ENCODE results near the gene TMED10.
"Not testable (repeated sequence)": the region's sequence is repeated elsewhere in the genome, so short reads cannot be mapped to it uniquely, and the experiment has no call there.

Gene TMED10

DNA sequence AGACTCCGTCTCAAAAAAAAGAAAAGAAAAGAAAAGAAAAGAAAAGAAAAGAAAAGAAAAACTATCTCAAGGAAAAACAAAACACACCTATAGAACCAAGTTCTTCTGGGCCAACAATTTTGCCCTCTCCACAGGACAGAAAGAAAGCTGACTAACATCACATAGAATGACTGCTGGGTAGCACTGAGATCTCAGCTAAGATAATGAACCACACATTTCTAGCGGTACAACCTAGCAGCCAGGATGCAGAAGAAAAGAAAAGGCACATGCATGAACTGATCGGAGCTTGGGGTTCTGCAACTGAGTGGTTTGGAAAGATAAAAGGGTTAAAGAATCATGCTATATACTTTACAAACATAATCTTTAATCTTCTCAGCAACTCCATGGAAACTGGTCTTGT, 19.5 kb downstream of the TMED10 start:
- DNase-seq: no peak

DNA sequence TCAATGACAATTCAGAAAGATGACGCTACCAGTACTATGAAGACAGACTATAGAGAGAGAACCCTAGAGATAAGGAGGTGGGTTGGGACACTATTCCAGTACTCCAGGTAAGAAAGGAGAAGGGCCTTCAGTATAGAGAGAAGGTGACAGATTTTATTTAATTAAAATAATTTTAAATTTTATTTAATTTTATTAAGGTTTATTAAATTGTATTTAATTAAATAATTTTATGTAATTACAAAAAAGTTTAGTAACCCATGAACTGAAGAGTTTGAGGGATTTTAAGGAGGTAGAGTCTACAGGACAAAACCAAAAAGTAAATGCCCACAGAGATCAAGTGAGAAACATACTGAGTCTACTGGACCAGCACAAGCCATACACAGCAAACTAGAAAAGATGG, 20.3 kb downstream of the TMED10 start:
- no peak for DNase-seq

DNA sequence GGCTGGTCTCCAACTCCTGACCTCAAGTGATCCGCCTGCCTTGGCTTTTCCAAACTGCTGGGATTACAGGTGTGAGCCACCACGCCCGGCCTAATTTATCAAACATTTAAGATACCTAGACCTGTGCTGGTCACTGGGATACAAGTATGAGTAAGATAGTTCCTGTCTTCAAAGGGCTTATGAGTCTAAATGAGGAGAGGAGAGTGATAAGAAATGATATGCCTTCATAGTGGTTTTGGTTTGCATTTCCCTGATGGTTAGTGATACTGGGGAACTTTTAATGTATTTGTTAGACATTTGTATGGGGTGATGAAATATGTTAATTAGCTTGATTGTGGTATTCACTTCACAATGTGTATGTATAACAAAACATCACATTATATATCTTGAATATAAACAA, 21.2 kb downstream of the TMED10 start:
- no peak for DNase-seq

DNA sequence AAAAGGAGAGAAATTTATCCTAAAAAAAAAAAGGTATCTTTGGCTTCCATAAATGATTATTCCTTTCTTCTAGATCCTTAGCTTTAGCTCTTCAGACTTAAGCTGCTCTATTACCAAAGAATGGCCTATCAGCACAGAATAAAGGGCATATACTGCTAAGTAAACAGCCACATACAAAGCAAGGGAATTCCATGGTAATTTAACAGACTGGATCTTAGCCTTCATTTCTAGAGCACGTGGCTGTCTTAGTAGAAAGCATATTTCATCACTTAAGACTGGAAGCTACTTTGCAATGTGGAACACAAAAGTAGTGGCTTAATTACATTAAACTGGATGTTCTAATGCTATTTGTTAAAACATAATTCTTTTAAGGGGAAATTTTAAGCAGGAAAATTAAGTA, 23.1 kb downstream of the TMED10 start:
- DNase-seq: no peak

DNA sequence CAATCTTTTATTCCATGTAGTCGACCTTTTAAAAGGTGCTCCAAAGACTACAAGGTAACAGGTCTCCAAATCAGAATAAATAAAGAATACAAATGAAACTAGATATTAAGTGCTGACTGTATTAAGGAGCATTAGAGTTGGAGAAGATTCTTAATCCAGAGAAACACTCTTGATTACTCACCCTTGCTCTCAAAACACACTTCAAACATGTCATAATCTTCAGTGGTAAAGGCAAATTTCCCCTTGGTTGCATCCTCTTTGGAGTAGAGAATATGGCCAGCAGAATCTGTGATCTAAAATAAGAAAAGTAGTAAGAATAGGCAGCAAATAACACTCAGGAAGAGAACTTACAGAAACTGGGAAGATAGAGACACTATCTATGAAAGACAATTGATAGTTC, 24.6 kb downstream of the TMED10 start:
- no peak for DNase-seq

DNA sequence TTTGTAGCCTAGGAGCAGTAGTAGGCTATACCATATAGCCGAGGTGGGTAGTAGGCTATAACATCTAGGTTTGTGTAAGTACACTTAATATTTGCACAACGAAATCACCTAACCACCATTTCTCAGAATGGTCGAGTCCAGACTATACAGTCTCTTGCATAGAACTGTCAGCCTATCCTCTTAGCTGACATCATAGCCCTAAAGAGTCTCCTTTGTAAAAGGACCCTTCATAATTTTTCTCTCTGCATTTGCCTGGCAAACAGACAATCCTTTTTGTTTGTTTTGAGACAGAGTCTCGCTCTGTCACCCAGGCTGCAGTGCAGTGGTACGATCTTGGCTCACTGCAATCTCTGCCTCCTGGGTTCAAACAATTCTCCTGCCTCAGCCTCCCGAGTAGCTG, 25.8 kb downstream of the TMED10 start:
- DNase-seq: not testable (repeated sequence)

DNA sequence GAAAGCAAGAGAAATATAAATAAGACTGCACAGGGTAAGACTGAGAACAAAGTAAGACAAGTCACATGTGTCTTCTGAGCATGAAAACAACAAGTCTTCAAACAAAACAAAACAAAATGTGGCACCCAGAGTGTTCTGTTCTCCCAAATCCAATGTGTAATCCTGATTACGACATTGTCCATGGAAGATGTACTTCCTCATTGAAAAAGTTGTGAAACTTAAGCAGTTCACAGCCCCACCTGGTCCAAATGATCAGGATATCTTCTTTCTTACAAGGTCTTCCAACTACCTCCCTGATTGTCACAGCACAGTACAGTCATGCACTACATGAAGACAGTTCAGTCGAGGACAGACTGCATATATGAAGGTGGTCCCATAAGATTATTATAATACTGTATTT, 26.3 kb downstream of the TMED10 start:
- no peak for DNase-seq

DNA sequence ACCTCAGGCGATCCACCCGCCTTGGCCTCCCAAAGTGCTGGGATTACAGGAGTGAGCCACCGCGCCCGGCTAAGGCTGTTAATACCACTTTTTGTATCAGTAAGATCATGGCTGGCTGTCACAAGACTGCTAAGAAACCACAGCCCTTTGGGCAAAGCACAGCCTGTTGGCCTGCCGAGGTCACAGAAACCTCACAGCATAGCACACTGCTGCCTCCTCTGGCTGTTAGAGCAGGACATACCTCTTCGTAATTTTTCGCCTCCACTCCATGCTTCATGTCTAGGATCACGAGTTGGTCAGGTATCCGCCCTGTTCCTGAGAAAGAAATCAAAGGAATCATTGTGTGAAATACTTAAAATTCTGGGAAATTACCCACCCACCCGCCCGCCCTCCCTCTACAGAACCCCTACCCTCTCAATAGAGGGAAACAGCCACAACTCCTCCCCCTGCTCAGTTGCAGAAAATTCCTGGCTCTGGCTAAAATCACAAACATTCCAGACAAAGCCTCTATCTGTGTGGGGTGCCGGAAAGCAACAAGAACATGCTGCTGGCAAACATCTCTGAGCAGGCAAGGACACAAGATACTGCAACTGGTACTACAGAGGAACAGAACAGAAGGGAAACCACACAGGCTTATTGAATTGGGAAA, 28.9 kb downstream of the TMED10 start:
- no peak for DNase-seq

DNA sequence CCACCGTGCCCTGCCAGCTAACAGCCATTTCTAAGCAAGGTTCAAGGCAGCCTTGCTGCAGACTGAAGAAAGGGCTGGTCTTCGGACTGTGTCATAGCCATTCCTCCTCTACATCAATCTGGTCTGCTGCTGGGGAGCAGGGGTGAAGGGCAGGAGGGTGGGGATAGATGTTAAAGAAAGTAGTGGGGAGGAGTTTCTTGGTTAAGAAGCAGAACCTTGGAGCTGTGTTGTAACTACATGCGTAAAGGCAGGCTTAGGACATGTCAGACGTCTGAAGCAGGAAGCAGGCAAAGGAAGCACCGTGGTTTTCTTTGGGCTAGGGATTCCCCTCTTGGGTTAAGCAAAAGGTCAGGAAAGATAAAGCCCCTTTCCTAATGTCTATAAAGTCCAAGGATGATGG, 31.5 kb downstream of the TMED10 start:
- no peak for DNase-seq

DNA sequence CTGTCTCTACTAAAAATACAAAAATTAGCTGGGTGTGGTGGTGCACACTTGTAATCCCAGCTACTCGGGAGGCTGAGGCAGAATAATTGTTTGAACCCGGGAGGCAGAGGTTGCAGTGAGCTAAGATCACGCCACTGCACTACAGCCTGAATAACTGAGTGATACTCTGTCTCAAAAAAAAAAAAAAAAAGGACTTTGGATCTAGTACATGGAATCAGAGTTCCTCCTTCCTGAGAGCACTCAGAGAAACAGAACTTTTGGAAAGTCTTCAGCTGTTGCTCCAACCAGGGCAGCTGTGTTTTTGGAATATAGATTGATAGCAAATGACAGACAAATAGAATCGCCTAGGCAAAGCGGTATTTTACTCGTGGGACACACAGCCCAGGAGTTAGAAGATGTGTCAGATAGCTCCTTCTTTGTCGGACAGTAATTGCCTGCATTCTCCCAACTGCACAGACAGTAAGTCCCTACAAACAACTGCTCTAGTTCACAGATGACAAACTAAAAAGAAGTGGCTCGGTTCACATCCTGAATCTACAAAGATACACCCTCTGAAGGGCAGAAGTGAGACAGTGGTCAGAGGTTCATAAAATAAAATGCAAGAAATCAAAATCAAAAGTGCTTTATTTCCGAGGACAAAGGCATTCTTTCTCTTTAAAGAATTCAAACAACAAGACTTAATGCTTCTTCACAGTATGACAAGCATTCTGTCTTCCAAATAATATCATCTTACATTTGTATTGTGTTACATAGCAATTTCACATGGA, 32.5 kb downstream of the TMED10 start:
- no peak for DNase-seq

DNA sequence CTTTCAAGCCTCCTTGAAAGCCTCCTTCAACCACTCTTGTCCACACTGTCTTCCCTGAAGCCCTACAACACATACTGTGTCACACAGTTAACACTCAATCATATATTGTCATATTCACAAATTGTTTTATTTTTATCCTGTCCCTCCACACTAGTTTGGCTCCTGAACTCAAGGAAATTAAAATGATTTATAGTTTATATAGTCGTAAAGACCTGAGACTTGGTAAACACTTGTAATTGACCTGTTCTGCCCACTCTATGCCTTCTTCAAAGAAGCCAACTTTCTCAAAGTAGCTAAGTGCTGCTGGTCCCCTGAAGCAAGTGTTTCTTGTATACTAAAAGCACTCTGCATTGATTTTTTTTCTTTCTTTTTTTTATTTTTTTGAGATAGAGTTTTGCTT, 33.9 kb downstream of the TMED10 start:
- no peak for DNase-seq

DNA sequence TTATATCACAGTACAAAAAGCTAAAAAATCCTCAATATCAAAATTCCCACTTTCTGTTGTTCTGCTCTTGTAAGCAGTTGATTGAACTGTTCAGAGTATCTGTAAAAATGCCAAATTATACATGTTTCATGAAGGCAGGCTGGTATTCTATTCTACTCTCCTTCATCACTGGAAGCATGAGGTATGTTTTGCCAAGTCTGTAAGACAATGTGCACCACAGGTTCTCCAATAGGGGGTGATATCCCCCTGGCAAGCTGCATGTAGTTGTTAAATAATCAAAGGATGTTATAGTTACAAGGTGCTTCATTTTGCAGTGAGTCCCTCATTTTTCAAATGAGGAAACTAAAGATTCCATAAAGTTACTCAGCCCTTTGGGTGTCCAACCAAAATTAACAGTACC, 34.4 kb downstream of the TMED10 start:
- no peak for DNase-seq

DNA sequence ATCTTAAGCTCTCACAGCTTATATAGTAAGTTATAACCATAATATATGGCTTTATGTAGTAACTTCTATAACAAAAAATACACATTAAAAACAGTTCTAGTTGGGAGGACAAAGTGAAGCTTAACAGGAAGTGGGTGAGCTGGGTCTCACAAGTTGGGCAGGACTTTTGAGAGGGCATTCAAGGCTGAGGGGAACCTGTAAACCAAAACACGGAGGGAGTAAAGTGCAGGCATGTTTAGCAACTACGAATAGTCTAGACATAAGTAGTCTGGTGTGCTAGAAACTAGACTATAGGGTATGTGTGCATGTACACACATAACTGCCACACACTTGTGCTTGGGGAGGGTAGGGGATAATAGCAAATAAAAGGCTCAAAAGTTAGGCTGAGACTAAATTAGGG, 35.4 kb downstream of the TMED10 start:
- DNase-seq: no peak

DNA sequence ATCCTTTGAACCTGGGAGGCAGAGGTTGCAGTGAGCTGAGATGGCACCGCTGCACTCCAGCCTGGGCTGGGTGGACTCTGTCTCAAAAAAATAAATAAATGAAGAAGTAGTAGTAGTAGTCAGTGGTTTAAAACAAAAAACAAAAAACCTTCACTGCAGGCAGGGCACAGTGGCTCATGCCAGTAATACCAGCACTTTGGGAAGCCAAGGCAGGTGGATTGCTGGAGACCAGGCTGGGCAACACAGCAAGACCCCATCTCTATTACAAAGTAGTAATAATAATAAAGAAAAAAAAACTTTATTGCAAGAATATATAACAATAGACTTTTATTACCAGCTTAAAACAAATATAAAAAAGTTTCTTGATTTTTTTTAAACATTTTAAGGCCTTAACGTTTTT, 35.8 kb downstream of the TMED10 start:
- DNase-seq: no peak

DNA sequence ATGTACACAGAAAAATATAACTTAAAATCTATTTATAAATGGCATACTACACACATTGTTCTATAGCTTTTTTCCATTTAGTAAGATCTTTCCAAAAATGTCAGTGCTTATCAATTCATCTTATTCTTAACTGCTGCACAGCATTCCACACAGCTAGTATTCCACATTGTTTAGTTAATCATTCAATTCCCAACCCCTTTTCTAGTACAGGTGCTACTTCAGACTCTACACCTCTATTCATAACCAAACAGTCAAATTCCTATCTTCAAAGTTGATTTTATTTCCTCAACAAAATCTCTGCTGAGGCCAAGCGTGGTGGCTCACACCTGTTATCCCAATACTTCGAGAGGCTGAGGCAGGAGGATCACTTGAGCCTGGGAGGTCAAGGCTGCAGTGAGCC, 37.2 kb downstream of the TMED10 start:
- DNase-seq: no peak

DNA sequence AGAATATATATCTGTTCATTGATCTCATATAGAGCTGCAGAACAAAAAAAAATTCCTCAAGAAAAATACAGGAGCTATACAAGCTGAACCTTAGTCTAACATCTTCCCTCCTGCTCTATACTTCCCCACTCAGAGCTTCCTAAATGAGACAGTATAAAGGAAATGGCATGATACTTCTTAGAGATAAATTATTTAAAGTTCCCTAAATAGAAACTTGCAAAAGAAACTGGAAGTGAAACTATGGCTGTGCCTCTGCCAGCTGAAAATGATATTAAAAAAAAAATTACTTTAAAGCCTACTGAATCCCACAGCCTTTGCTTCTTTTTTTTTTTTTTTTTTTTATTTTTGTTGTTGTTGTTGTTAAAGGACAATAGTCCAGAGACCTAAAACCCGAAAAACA, 37.9 kb downstream of the TMED10 start:
- DNase-seq: no peak

DNA sequence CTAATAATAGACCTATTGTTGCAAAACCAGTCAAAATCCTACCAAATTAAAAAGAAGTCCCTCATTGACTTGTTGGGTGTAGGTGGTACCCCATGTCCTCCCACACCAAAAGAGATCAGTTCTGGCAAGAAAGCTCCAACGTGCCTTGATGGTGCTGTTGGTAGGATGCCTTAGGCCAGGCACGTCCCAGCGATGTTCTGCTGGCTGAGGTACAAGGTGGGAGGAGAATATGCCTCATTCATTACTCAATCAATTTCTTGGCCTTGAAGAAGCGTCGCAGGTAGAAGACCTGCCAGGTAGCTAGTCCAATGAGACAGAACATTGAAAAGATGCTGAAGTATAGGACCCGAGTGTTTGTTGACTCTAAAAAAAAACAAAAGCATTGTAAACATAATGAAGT, 41.8 kb downstream of the TMED10 start:
- DNase-seq: no peak

DNA sequence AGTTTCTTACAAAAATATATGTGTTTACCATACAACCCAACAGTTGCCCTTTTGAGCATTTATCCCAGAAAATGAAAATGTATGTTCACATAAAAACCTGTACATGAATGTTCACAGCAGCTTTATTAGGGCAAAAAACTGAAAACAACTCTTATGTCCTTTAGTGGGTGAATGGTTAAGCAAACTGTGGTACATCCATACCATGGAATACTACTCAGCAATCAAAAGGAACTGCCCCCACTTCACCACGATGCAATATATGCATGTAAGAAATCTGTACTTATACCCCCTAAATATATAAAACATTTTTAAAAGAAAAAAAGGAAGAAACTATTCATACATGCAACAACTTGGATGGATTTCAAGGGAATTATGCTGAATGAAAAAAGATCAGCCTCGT, 42.8 kb downstream of the TMED10 start:
- DNase-seq: no peak

DNA sequence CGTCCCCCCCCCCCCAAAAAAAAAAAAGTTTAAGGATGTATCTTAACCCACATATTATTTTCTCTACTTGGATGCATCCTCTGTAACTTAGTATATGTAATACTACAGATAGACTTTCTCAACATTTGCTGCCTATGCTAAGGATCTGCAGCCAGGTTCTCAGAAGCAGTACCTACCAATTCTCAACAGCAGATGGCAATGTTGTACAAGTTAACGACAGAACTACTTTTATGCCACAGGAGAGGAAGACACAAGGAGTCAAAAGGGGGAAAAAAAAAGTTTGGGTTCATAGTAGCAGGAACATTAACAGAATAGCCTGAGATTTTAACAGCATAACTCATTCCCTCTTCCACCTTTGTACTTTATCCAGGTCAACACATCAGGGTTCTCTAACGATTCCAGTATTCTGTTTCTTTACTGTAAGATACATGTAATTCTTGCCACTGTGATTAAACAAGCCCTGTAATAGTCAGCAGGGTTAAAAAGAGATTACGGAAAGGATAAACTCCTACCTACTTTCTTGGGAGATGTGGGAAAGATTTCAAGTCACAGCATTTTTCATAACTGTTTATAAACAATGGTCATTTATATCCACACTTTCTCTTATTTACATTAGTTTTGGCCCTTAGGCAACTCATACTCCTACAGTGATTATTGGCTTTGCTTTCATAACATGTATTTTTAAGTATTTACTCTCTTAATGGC, 43.9 kb downstream of the TMED10 start:
- peak; percentile 56 to 66 for DNase-seq

DNA sequence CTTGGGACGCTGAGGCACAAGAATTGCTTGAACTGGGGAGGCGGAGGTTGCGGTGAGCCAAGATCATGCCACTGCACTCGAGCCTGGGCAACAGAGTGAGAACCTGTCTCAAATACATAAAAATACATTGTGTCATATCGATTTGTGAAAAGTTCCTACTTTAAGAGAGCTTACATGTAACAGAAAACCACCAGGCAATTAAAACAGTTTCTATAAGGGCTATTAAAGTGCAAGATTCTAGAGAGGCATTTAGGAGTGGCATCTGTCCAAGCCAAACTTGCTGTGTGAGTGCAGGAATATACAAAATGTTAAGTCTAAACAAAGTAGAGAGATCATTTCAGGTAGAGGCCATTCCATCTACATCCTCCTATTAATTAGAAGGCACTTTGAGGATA, 47.8 kb downstream of the TMED10 start:
- no peak for DNase-seq

DNA sequence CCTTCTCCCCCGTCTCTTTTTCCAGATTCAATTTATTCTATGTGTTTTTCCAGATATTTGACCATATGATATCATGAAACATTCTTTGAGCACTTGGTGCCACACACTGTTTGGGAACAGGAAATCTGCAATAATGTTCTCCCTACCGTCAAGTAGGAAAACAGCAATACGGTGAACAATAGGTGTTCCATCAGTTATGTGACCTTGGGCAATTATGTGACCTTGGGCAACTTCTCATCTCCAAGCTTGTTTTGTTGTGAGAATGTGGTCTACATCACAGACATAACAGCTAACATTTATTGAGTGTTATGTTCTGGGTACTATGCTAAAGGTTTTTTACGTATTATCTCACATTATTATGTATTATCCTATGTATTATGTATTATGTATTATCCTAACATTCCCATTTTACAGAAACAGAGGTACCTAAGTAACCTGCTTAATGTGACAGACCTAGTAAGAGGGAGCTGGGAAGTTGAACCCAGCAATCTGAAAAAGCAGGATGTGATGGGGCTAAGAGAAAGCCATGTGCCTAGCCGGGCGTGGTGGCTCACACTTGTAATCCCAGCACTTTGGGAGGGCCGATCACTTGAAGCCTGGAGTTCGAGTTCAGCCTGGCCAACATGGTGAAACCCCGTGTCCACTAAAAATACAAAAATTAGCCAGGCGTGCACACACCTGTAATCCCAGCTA, 48.4 kb downstream of the TMED10 start:
- no peak for DNase-seq

DNA sequence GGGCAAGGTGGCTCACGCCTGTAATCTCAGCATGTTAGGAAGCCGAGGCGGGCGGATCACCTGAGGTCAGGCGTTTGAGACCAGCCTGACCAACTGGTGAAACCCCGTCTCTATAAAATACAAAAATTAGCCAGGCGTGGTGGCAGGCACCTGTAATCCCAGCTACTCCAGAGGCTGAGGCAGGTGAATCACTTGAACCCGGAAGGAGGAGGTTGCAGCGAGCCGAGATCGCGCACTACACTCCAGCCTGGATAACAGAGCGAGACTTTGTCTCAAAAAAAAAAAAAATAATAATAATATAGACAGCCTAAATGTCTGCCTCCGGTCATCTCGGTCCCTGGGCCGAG, 49.0 kb downstream of the TMED10 start:
- not testable (repeated sequence) for DNase-seq

DNA sequence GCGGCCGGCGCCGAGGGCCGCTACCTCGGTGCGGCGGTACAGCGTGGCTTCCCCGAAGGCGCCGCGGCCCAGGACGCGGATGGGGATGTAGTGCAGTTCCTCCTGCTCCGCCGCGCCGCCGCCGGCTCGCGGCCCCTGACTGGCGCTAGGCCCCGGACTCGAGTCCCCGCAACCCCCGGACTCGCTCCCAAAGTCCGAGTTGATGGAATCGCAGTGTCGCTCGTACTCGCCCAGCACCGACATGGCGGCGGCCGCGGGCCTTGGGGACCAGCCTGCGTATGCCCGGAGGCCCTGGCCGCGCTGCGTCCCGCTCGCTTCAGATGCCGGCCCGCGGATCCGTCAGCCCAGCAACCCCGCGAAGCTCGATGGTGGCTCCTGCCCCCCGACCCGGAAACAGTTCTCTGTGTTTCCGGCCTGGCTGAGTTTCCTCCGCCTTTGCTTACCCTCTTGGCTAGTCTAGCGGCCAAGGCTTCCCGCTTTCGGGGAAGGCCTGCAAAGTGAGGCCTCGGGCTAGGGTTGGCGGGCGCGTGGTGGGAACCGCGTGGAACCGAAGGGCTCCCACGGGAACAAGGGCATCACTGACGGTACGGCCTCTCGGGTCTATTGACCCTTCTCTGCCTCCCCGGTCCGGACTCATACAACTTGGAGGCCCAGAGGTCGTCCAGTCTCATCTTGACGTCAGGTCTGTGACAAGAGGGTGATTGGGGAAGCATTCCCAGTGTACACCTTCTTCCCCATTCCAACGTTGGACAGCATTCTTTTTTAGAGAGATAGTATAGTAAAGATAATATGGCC, 49.5 kb downstream of the TMED10 start, which contains the start of gene NEK9:
TSS of gene NEK9 (minus strand) at position 370 of the 795 bp plus-strand sequence. CDS start at position 243, 127 bp downstream.
- DNase-seq: peak; percentile 80 to 87

All from NCI-H2081 (cell line).